GM20431 (cell line): ENCODE data around the gene GNB2.
"Not testable (repeated sequence)": the region's sequence is repeated elsewhere in the genome, so short reads cannot be mapped to it uniquely, and the experiment has no call there.

Source experiments
- in situ Hi-C: fragments of 300-500 bp; cut with MseI, MboI; formaldehyde crosslinking; loops from one replicate; pipeline ENCODE4 v1.15.0; 2020; ENCODE audit warnings: low sequenced_read_pairs; ENCODE audit not compliant: unreplicated experiment

The GNB2 gene

GRCh38 chr7:100662194-100662776 is 11.3 kb upstream of the GNB2 start:
- in situ Hi-C loops, result not testable (repeated sequence)

DNA sequence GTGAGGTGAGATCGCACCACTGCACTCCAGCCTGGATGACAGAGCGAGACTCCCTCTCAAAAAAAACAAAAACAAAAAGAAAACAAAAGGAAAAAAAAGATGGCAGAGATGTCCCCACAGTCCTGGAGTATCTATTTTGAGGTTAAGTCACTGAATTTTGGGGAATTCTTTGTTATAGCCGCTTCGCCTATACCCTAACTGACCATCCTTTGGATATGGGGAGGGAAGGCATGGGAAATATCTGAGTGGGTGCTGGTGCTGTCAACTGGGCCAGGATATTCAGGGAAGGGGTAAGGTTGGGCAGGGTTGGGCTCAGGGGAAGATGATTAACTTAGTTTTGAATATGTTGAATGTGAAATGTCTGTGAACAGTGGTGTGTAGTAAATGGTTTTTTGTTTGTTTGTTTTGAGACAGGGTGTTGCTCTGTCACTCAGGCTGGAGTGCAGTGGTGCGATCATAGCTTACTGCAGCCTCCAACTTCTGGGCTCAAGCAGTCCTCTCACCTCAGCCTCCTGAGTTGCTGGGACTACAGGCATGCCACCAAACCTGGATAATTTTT is 8.3 kb upstream of the GNB2 start:
- in situ Hi-C loops, result no loop called here

DNA sequence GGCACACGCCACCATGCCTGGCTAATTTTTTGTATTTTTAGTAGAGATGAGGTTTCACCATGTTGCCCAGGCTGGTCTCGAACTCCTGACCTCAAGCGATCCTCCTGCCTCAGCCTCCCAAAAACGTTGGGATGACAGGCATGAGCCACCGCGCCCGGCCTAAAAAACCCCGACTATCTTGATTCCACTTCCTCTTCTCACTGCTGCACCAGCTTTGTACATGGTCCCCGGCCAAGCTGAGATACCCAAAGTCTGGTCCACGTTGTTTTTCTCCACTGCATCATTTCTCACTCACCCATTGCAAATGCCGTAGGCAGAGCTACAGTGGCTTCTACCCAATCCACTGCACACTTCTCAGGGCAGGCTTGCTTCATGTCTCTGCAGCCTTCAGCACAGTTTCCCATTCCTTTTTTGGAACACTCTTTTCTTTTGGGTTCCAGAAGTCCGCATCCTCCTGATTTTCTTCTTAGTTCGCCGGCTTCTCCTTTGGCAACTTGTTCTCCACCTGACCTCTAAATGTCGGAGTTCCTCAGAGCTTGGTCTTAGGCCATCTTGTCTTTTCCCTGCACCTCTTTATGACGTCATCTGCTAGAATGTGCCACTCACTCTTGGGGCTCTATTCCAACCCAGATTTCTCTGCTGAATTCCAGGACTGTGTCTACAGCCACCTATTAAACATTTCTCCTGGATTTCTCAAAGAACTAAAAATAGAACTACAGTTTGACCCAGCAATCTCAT is 6.0 kb upstream of the GNB2 start:
- in situ Hi-C loops, result no loop called here

DNA sequence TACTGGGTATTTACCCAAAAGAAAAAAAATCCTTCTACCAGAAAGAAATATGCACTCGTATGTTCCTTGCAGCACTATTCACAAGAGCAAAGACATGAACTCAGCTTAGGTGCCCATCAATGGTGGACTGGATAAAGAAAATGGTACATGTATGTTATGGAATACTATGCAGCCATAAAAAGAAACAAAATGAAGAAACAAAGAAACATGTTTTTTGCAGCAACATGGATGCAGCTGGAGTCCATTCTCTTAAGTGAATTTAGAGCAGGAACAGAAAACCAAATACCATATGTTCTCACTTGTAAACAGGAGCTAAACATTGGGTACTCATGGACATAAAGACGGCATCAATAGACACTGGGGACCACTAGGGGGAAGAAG is 5.5 kb upstream of the GNB2 start:
- in situ Hi-C loops, result no loop called here

GRCh38 chr7:100669106-100669505 is 4.4 kb upstream of the GNB2 start:
- in situ Hi-C loops, result not testable (repeated sequence)

GRCh38 chr7:100670074-100670473 is 3.5 kb upstream of the GNB2 start:
- in situ Hi-C loops, result no loop called here

DNA sequence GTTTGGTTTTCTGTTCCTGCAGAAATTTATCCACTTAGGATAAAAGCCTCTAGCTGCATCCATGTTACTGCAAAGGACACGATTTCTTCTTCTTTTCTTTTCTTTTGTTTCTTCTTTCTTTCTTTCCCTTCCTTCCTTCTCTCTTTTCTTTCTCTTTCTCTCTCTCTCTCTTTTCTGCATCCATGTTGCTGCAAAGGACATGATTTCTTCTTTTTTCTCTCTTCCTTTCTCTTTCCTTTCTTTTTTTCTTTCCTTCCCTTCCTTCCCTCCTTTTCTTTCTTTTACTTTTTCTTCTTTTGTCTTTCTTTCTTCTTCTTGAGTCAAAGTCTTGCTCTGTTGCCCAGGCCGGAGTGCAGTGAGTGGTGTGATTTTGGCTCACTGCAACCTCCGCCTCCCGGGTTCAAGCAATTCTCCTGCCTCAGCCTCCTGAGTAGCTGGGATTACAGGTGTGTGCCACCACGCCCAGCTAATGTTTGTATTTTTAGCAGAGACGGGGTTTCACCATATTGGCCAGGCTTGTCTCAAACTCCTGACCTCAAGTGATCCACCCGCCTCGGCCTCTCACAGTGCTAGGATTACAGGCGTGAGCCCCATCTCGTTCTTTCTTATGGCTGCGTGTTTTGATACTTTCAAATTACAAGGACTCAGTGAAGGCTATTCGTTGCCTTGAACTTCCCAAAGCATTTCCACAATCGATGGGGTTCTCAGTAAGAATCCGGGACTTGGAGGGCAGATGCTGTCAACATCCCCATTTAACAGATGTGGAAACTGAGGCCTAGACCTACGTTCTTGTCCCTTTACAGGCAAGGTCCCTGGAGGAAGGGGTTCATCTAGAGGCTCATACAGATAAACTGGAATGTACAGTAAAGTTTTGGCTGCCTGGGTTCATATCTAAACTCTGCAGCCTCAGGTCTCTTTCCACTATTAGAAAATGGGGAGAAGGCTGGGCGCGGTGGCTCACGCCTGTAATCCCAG is 1.9 kb upstream of the GNB2 start:
- in situ Hi-C loops, result no loop called here

DNA sequence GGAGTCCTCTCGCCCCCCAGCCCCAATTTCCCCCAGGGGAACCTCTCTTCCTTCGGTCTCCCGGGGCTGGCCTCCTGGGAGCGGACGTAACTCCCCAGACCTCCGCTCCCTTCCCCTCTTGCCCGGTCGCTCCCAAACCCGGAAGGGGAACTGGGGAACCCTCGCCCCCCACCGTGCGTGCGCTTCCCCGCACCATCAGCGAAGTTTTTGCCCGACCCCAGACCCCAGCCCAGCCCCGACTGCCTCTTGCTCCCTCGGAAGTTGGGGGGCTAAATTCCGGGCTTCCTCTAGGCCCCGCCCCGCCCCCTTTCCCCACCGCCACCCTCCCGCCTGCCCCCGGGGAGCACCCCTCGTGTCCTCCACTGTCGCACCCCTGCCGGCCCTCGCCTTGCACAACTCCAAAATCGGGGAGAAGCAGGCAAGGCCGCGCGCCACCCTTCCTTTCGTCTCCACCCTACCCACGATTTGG is 436 bp downstream of the GNB2 start:
- in situ Hi-C loops, result no loop called here

DNA sequence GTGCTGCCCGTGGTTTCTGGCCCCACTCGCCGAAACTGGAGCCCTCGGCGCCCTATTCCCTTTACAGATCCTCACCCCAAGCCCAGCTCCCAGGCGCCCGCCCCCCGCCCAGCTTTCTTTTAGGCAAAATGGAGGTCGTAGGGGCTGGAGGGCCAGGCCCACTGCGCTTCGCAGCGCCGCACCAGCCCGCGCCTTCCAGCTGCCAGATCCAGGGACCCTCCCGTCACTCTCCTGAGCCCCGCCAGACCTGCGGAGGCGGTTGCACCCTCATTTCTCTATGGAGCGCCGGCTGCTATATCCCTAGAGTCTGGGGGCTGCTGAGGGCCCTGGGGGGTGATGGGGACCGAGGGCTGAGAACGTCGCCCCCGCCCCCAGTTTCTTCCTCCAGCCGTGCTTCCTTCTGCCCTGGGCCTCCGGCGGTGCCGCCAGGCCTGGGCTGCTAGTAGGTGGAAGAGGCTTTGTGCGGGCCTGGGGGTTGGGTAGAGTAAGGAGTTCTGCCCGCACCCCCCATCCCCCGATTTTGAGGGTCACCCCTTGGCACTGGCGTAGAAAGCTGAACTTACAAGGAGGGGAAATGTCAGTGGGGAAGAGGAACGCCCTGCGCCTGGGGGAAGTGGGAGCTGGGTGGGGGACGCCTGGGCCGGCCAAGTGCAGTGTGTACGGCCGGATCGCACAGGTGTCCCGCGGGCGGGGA is 1.0 kb downstream of the GNB2 start:
- in situ Hi-C loops, result loop anchor here (25.0 kb wide), 1 partner anchor 187 kb away; the partner anchor contains the start of genes NYAP1 and TSC22D4

GRCh38 chr7:100675105-100675451 is 1.5 kb downstream of the GNB2 start:
- in situ Hi-C loops, result loop anchor here (25.0 kb wide), 1 partner anchor 188 kb away; the partner anchor contains the start of genes NYAP1 and TSC22D4

GRCh38 chr7:100675581-100676350 is 2.2 kb downstream of the GNB2 start:
- in situ Hi-C loops, result loop anchor here (25.0 kb wide), 1 partner anchor 188 kb away; the partner anchor contains the start of genes NYAP1 and TSC22D4

DNA sequence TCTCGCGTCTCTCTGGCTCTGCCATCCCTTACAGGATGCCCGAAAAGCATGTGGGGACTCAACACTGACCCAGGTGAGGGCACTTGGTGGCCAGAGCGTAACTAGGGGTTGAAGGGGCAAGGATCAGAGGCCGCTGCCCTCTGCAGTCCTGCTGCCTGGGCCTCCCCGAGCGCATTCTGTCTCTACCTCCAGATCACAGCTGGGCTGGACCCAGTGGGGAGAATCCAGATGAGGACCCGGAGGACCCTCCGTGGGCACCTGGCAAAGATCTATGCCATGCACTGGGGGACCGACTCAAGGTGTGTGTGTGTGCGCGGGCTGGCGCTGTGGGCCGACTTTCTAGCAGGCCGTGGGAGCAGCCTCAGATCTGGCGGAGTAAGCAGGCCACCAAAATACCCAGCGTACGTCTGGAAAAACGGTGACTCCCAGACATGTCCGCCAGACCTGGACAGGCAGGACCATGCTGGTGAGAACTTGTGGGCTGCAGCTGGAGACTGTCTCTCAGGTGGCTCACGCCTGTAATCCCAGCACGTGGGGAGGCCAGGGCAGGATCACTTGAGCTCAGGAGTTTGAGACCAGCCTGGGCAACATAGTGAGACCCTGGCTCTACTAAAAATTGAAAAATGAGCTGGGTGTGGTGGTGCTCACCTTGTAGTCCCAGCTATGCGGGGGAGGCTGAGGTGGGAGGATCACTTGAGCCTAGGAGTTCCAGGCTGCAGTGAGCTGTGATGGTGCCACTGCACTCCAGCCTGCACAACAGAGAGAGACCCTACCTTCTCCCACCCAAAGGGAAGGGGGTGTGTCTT is 3.2 kb downstream of the GNB2 start:
- in situ Hi-C loops, result loop anchor here (25.0 kb wide), 1 partner anchor 189 kb away; the partner anchor contains the start of genes NYAP1 and TSC22D4

- in situ Hi-C loops, result loop anchor here (25.0 kb wide), 1 partner anchor 190 kb away; the partner anchor contains the start of genes NYAP1 and TSC22D4
These were observed 4.0 kb downstream of the GNB2 start for GRCh38 chr7:100677308-100678267.

GRCh38 chr7:100678291-100678984 is 4.9 kb downstream of the GNB2 start:
- in situ Hi-C loops, result loop anchor here (25.0 kb wide), 1 partner anchor 191 kb away; the partner anchor contains the start of genes NYAP1 and TSC22D4

DNA sequence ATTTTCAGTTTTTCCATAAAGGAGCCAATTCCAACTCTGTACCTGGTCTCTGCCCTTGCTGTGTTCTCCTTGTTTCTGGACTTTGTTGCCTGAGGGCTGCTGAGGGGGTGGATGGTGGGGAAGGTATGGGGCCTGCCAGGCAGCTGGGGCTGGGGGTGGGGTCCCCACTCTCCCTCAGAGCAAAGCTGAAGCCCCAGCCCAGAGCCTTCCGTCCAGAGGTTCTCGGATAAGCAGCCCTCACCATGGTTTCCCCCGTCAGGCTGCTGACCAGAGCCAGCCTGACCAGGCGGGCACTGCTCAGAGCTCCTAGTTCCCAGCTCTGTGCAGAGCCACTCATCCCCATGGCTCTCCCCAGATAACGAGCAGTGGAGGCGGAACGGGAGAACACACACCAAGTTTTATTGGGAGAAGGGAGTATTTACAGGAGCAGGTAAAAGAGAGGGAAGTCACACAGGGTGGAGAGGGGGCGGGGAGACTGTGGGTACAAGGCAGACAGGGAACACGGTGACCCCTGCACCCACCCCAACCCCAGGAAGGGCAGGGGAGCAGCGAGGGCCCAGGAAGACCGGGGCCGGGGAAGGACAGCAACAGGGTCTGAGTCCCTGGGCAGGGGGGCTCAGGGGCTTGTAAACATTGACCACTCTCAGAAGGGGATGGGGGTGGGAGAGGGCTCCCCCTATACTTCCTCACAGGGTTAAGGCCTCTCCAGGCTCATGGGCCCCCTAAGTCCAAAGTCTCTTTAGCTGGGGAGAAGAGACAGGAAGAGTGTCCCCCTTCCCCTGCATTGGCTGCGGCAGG is 5.8 kb downstream of the GNB2 start:
- in situ Hi-C loops, result loop anchor here (25.0 kb wide), 1 partner anchor 192 kb away; the partner anchor contains the start of genes NYAP1 and TSC22D4
